RWPE1 (cell line): ENCODE results near the gene DUSP11.

Source experiments
- CTCF ChIA-PET: fragments of 350-600 bp; sonication (Branson Sonifier 250); formaldehyde crosslinking; extraction: SDS; loops from one replicate; lab custom pipeline; 2021; lab: Yijun Ruan, JAX
- POLR2A ChIA-PET: fragments of 400-600 bp; formaldehyde crosslinking; extraction: SDS; loops from one replicate; lab custom pipeline; 2020; ENCODE audit warnings: antibody characterized with exemption; ENCODE audit not compliant: low non-redundant PET; lab: Yijun Ruan, JAX
- DNase-seq: peaks from one replicate; pipeline ENCODE4 v3.0.0; 2012; ENCODE audit warnings: low spot score
- H3K27ac ChIP-seq: fragments of 450-650 bp; 2 replicates; pipeline ENCODE4 v1.5.1; 2017
- CTCF ChIP-seq: fragments of 450-650 bp; conservative IDR thresholded peaks from 2 replicates; pipeline ENCODE4 v1.5.1; 2017; ENCODE audit warnings: low read depth, mild to moderate bottlenecking

DUSP11 gene

DNA sequence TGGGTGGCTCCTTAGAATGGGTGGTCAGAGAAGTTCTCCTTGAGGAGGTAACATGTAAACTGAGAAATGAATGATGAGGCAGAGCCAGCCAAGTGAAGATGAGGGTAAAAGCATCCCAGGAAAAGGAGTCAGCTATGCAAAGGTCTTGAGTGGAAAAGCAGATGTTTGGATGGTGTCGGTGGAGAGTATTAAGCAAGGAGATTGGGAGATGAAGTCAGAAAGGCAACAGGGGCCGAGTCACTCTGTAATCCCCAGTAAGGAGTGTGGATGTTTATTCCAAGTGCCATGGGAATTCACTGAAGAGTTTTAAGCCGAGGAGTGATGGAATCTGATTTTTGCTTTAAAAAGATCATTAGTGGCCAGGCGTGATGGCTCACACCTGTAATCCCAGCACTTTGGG is 45.5 kb upstream of the DUSP11 start:
- ChIA-PET CTCF (interaction anchor here (0.6 to 2.0 kb wide), 4 partner anchors 10 to 424 kb away, joined by 3 to 12 read pairs (median 4); no protein-coding TSS in a partner anchor), POLR2A (no interaction called here)
- no peak overlapping the region for H3K27ac ChIP-seq
- DNase-seq: no peak
- no peak for TF ChIP-seq CTCF

DNA sequence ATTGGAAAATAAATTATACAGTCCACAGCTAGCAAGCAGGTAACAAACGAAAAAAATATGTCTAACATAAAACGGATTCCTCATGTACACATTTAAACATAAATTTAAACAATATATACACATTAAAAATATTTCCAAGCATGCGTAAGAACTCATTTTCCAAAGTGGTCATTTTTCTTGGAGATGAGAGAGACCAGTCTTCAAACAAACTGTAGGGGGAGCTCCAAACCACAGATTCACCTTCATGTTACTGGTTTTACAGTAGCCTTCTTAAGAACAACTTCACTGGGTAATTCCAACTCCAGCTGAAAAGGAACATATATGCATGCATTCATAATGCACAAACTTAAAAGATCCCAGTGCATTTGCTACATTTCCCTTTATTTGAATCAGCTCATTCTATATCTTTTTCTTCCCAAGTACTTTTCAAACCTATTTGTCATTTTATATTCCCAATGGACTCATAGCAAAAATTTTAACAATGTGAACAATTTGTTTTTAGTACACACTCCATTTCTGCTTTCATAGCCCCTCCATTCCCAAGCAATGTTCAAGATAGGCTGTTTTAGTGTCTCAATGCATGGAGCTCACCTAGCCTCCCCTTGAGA is 44.1 kb upstream of the DUSP11 start:
- peak; percentile 85 for TF ChIP-seq CTCF
- peak; percentile 55 for DNase-seq
- POLR2A ChIA-PET: no interaction called here
- no peak overlapping the region for H3K27ac ChIP-seq
- CTCF ChIA-PET: interaction anchor here (0.6 to 2.3 kb wide), 19 partner anchors 38 to 1156 kb away, joined by 3 to 18 read pairs (median 3); partner anchors contain the start of gene BOLA3

DNA sequence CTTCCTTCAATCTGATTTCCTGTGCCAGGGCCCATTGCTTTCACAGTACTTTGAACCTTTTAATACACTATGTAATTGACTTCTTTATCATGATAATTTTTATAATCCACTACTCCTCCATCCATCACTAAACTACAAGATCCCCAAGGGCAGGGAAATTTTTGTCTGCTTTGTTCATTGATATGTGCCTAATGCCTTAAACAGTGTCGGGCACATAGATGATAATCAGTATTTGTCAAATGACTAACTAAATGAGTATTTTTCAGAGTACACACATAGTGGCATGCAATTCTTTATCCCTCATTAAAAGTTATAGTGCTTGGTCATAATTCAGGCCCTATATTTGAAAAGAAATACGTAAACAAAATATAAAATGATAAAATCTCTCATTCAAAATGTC is 43.5 kb upstream of the DUSP11 start:
- POLR2A ChIA-PET: no interaction called here
- no peak for TF ChIP-seq CTCF
- DNase-seq: no peak
- CTCF ChIA-PET: interaction anchor here (0.8 to 2.3 kb wide), 11 partner anchors 47 to 568 kb away, joined by 3 to 18 read pairs (median 3); partner anchors contain the start of gene BOLA3
- H3K27ac ChIP-seq: no peak overlapping the region

DNA sequence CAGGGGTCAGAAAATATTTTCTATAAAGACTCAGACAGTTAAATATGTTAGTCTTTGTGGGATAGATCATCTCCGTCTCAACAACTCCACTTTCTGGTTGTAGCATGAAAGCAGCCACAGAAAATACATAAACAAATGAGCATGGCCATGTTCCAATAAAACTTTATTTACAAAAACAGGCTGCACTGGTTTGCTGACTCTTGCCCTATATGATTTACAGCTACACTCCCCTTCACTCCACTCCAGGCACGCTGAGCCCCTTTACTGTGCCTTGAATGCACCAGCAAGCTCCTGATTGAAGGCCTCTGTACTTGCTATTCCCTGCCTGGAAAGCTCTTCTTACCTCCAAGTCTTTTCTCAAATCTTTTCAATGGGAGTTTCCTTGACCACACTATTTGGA is 43.1 kb upstream of the DUSP11 start:
- TF ChIP-seq CTCF: no peak
- CTCF ChIA-PET: interaction anchor here (0.7 to 2.3 kb wide), 3 partner anchors 307 to 512 kb away, joined by 6 to 18 read pairs (median 11); partner anchors contain the start of gene BOLA3

DNA sequence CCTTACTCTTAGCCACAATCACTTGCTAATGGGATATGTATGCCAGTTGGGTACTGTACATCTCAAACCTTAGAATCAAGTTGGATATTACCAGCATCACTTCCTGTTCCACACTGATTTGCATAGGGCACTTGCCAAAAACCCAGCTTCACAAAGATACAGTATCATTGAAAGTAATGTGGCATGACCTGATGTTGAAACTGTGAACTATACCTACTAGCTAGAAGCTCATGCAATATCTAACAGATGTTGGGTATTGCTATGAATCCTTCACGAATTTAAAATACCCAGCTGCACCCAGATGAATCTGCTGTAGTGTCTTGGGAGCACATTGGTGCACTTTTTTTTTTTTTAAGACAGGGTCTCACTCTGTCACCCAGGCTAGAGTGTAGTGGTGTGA is 42.4 kb upstream of the DUSP11 start:
- ChIA-PET POLR2A (no interaction called here), CTCF (interaction anchor here (0.5 to 2.3 kb wide), 4 partner anchors 179 to 767 kb away, joined by 3 to 18 read pairs (median 4); partner anchors contain the start of gene BOLA3)
- no peak overlapping the region for H3K27ac ChIP-seq
- no peak for TF ChIP-seq CTCF
- DNase-seq: no peak

More for the DNA sequence above, 43.1 kb upstream of the DUSP11 start:
- no peak for DNase-seq
- POLR2A ChIA-PET: no interaction called here
- H3K27ac ChIP-seq: no peak overlapping the region

DNA sequence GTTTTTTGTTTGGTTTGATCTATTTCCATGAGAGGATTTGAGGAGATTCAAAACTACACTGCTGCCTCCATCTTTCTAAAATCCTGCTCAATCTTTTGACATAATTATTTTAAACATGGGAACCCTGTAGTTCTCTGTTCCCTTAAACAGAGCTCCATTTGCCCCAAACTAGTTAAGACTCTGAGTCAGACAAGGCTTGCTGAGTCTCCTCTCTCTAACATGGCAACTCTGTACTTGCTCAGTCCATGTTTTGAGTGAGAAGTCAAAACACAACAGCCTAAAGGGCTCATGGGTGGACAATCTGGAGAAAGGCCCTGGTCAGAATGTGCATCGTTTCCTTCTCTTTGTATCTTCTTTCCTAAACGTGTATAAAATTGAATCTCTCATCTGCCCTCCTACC is 41.8 kb upstream of the DUSP11 start:
- TF ChIP-seq CTCF: no peak
- DNase-seq: no peak
- no peak overlapping the region for H3K27ac ChIP-seq
- POLR2A ChIA-PET: no interaction called here
- CTCF ChIA-PET: interaction anchor here (0.5 to 0.7 kb wide), 3 partner anchors 180 to 767 kb away, joined by 3 read pairs; no protein-coding TSS in a partner anchor
